Measurements from ENCODE around the gene SERPINB2.
"Not testable (repeated sequence)": the region's sequence is repeated elsewhere in the genome, so short reads cannot be mapped to it uniquely, and the experiment has no call there.

Gene SERPINB2

DNA sequence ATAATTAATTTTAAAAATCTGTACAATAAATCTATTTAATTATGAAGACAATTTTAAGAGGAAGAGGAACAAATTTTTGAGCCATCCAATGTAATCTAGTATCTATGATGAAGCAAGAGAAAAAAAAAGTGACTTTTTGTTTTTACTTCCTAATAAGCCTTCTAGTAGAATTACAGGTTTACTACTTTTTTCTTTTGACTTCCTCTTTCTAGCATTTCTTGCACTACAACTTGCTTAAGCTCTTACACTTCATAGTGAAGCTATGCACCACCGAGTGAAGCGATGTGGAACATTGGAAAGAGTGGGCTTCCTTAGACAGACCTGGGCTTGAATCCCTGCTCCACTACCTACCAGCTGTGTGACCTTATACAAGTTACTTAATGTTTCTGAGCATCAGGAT lies 2.1 kb downstream of the SERPINB2 start:
- no peak for DNase-seq (ENCODE audit: low read depth)

DNA sequence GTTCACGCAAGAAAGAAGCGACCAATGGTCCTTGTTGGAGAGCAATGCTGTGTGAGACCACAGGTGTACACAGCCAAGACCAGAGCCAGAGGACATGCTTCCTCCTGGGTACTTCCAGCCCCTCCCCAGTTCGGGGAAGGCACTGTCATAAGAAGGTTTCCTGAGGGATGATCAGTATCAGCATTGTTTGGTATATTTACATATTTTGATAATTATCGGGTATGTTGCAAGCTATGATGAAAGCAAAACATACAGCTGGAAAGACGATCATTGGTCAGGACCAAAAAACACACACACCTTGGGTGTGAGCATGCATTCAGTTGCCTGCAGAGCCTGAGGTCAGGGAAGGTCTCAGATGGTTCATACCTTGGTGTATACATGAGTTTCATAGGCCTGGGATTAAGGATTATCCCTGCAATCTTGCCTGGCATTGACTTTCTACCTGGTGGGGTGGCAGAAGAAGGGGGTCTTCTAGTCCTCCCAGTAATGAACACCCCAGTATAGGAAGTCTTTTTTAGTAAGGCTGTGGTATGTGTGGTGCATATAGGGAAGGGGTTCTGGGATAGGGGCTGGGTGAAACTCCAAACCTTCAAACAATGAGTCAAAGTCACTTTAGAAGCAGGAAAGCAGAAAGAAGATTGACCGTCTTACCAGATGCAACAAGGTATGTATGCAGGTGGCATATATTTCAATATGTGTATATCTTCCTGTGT lies 2.9 kb downstream of the SERPINB2 start:
- DNase-seq (ENCODE audit: low read depth), result no peak

DNA sequence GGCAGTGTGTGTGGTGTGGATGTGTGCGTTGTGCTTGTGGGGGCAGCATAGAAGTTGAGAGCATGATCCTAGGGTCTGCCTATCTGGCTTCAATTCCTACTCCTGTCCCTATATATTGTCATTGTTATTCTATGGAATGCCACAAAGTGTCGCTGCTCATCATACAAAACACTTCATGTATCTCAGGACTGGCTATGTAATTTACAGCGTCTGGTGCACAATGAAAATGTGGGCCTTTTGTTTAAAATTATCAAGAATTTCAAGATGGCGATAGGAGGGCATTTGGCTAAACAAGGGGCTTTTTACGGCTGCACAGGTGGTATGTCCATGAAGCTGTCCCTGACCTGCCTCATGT lies 3.4 kb downstream of the SERPINB2 start:
- no peak for DNase-seq (ENCODE audit: low read depth)

DNA sequence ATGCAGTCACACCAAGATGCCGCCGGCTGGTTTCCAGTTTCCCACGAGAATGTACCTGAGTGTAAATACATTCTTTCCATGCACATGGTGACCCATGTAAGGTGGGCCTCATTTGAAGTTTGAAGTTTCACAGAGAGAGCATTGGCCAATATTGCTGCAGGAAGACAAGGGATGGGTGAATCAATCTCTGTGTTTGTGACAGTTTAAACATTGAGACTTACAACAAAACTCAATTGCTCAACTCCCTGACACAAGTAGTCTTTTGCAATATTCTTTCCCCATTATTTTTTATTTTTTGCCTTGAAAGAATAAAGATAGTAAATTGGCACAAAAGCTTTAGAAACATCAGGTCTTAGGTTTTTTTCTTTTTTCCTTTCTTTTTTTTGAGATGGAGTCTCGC lies 5.1 kb downstream of the SERPINB2 start:
- DNase-seq (ENCODE audit: low read depth), result no peak

DNA sequence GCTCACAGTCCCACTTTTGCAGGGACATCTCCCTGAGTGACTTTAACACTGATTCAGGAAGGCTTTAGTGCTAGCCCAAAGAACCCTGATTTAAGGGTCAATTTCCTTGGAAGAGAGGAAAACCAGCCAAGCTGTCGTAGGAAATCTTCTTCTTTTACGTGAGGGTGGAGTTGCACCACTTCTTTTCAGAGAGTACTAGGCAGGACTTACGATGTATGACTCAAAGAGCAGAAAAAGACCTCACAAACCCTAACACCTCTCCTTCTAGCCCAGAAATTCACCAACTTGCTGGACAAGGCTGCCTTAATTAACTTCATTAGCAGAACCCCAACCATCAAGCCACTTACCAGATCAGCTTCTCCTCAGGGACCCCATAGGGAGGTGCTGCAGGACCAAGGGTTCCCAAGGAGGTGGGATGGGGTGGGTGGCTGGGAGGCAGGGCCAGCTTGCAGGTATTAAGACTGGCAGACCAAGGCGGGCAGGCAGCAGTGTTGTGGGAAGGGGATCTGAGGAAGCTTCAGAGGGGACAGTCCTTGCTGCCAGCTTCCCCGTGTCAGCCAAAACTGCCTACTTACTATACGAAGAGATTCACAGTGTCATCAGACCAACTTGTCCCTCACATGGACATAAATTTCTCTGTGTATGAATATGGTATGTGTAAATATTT lies 6.7 kb downstream of the SERPINB2 start:
- no peak for DNase-seq (ENCODE audit: low read depth)

DNA sequence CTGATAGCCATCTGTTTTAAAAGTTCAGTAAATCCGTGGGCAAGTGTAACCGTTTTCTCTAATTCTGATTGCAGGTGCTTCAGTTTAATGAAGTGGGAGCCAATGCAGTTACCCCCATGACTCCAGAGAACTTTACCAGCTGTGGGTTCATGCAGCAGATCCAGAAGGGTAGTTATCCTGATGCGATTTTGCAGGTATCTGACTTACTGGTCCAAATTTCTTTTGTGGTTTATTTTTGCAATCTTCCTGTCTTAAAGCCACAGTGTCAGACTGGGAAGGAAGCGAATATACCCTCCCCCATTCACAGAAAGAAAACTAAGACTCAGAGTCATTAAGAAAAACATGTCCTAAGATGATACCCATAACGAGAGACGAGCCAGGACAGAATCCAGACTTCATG lies 7.7 kb downstream of the SERPINB2 start:
- no peak for DNase-seq (ENCODE audit: low read depth)

DNA sequence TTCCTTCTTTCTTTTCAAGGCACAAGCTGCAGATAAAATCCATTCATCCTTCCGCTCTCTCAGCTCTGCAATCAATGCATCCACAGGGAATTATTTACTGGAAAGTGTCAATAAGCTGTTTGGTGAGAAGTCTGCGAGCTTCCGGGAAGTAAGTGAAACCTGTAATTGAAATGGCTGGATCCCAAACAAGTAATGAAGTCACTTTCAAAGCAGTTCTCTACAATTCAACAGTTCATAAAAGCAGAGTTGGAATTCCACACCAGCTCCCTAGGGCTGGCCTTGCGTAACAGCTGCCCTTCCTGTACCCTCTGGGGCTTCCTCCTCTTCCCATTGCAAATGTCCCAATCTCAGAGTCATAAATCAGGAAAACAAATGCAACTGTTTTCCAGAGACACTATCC lies 9.6 kb downstream of the SERPINB2 start:
- DNase-seq (ENCODE audit: low read depth), result peak; percentile 4

DNA sequence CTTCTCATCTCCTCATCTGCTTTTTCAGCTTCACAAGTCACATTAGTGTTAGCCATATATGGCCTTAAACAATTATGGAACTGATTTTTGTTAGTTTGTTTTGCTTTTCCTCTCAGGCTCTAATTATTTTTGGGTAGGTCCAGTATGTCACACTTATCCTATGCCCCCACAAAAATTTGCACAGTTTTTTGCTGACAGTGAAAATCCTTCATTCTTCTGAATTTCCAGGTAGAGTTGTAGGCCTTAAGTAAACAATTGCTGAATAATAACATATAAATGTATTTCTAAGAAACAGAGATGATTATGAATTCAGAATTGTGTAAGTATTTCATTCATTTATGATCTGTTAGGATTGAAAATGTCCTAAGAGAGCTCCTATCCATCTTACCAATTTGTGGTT lies 11.7 kb downstream of the SERPINB2 start:
- DNase-seq (ENCODE audit: low read depth), result no peak

DNA sequence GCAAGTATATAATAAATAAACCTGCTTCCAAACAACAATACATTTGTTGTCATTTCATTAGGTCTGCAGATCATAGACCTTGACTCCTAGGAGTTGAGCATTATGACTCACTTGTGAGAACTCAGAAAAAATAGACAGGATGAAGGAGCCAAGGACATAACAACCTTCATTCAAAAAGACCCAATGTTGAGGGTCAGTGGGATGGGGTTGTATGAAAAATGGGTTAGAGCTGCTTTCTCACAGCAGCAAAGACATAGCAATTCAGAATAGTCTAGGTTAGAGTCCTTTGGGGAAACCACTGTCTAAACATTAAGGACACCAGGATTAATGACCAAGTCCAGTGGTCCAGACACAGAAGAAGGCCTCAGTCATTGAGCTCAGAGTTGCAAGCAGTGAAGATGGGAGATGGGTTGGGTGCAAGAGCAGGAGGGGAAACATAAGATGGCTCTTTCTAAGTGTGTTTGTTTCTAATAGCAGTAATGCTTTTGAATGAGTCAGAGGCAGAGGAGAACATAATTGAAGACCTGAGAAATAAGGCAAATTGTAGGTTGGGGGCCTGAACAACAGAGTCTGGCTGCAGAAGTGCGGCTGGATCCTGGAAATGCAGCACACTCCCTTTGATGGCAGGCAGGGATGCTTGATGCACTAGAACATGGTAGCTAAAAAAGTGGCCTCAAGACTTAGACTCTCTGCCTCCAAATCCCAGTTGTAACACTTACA lies 16.5 kb downstream of the SERPINB2 start:
- no peak for DNase-seq (ENCODE audit: low read depth)

DNA sequence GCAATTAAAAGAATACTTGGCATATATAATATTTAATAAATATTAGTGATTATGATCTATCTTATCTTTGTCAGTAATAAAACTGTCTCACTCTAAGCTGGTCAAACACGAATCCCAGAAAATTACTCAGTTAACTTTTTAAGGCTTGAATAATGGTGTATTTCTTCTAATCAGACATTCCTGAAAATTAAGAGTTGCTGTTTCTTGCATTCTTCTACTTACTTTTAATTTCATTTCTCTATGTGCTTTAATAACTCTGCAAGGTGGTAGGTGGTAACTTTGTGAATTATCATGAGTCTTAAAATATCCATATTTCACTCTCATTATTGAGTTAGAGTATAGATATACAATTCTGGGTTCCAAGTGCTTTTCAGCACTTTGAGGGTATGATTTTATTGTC lies 17.2 kb downstream of the SERPINB2 start:
- DNase-seq (ENCODE audit: low read depth), result no peak

DNA sequence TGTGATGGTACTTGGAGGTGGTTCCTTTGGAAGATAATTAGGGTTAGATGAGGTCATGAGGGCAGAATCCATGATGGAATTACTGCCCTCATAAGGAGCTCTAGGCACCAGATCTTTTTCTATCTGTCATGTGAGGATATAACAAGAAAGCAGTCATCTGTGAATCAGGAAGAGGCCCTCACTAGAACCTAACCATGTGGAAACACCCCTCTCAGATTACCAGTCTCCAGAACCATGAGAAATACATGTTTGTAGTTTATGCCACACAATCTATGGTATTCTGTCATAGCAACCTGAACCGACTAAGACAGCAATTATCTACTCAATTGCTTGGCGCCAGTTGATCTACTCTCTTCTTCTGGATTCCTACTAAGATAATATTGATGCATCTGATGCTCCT lies 17.9 kb downstream of the SERPINB2 start:
- no peak for DNase-seq (ENCODE audit: low read depth)

DNA sequence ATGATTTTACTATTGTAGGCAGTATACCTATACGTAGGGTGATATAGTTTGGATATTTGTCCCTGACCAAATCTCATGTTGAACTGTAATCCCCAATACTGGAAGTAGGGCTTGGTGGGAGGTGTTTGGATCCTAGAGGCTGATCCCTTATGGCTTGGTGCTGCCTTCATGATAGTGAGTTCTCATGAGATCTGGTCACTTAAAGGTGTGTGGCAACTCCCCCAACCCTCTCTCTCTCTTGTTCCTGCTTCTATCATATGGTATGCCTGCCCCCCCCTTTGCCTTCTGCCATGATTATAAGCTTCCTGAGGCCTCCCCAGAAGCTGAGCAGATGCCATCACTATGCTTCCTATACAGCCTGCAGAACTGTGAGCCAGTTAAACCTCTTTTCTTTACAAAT lies 18.6 kb downstream of the SERPINB2 start:
- no peak for DNase-seq (ENCODE audit: low read depth)

DNA sequence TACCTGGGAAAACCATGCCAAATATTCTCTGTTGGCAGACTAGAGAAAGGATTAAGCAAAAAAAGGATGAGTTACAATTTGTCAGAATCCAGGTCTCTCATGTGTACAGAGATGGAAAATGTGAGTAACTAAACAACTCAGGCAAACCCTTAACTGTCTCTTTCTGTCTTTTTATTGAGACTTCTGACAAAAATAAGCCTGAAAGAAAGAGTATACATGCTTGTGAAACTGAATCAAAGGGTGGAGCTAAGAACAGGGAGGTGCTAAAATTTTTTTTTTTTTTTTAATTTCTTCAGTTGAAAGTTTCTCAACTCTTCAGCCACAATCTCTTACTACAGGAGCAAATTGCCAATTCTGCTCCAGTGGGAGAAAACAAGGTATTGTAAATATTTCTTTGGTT lies 20.2 kb downstream of the SERPINB2 start, which contains the start of gene SERPINB10:
SERPINB10 (plus strand) TSS at position 295 of the 400 bp plus-strand sequence. CDS start 7,553 bp downstream, outside the sequence.
- no peak for DNase-seq (ENCODE audit: low read depth)

DNA sequence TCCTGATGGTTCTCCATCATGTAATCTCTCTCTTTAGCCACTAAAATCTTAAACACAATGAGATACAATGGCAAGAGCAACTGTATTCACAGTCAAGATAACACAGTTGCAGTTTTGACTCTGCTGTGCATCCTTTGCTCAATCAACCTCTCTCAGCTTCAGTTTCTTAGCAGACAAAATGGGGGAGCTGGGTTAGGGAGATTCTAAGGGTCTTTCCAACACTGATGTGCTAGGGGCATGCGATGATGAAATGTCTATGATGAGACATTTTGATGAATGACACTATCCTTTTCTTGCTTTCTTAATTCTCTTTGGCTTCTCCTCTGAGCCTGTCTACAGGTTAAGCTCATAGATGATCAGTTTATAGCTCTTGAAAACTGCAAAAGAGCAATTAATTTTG lies 21.4 kb downstream of the SERPINB2 start:
- no peak for DNase-seq (ENCODE audit: low read depth)

DNA sequence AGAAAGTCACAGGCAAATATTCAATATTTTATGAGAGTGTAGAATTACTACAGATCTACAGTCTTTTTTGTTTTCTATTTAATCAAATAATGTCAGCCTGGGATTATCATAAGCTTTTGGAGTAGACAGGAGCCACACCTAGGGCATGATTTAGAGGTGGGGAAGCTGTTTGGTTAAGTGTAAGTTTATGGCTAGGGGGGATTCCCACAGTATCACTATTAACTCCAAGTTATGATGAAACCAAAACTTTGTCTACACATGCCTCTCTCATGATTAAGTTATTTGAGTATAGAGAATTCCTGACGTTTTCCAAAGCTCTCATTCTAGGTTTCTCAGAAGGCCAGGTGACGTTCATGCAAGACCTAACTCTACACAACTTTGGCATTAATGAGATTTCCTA lies 22.4 kb downstream of the SERPINB2 start:
- no peak for DNase-seq (ENCODE audit: low read depth)

DNA sequence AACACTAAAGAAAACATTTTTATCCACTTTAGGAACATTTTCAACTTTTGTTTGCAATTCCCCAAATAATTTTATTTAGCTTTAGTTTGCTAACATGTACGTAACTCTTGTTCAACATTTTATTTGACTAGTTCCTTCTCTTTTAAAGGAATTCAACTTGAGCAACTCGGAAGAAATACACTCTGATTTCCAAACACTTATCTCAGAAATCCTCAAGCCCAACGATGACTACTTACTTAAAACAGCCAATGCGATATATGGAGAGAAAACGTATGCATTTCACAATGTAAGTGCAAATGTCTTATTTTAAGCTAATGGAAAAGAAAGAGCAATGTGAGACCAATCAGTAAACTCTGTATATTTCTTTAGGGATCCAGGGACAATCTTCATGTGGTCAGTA lies 30.3 kb downstream of the SERPINB2 start:
- DNase-seq (ENCODE audit: low read depth), result no peak

DNA sequence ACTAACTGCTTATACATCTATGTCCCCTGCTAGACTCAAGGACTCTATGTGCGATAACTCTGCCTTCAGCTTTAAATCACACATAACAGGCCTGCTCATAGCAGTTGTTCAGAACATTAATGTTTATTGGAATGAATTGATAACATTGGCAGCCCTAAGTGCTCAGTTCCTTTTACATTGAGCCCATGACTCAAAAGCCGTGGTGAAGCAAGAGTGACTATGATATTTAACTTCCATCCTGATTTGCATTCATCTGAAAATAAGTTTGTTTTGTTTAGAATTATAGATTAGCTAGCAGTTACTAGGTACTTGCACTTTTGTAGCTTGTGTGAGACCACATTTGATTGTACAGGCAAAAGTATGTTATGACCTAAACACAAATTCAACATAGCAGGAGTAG lies 34.5 kb downstream of the SERPINB2 start:
- DNase-seq (ENCODE audit: low read depth), result no peak

DNA sequence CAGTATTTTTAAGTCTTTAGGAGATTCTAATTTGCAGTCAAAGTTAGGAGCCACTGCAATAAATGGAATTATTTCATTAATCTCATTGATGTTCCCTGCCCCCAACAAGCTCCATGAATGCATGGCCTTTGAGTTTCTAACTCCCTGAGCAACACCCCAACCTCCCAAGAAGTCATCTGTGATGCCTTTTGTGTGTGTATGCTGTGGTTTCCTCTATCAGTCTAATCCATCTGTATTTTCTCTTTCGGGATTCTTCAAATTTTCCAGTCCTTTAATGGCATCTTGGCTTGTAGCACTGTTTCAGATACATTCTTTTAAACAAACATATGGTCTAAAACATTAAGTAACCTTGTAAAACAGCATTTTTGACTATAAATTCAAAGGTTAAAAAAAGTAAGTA lies 37.0 kb downstream of the SERPINB2 start:
- DNase-seq (ENCODE audit: low read depth), result no peak

DNA sequence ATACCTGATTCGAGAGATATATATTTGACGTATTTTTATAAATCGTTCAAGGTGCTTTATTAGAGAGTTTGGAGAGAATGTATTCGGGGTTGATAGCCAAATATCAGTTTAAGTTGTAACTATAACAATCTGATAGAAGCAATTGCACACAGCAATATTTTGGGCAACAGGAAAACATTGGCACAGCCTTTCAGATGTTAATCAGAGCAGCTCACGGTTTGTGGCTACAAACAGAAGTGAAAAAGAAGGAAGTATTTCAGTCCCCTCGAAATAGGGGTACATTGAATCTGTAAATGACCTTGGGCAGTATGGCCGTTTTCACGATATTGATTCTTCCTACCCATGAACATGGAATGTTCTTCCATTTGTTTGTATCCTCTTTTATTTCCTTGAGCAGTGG lies 40.8 kb downstream of the SERPINB2 start:
- DNase-seq (ENCODE audit: low read depth), result no peak

DNA sequence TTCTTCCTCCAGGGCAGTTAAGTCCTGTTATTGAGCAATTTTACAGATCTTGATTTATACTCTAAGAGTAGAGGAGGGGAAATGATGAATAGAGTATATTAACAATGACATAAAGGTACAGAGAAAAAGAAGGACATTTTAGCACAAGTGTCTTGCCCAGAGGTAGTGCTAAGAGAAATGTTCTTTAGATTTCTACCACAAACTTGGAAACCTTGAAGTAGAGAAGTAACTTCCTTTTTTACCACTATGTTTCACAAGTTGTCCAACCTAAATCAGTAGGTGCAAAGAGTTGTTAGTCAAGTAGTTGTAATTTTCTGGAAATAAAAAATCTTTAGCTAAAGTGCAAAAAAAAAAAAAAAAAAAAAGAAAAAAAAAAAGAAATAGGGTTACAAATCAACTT lies 41.9 kb downstream of the SERPINB2 start:
- not testable (repeated sequence) for DNase-seq (ENCODE audit: low read depth)

DNA sequence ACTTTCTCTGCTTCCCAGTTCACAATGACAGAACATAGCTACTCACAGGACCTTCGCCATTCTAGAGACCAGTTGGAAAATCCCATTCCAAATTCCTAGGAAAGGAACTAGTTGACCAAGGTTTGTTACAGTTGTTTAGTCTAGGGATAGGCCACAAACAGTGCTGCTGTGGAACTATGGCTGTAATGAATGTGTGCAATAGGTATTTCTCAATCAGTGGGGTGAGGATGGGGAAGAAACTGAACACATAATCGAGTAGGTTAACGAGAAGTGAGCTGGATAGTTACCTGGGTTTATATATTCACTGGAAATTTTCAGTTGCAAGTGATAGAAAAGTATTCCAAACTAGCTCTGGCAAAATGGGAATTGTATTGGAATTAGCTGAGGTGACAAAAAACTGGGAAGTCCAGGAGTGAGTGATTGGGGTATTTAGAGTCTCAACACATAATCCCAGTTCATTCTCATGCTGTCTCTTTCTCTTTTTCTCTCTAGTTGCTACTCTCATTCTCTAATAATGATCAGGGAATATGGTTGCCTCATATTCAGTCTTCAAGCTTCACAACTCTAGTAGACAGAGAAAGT lies 43.4 kb downstream of the SERPINB2 start:
- DNase-seq (ENCODE audit: low read depth), result no peak

DNA sequence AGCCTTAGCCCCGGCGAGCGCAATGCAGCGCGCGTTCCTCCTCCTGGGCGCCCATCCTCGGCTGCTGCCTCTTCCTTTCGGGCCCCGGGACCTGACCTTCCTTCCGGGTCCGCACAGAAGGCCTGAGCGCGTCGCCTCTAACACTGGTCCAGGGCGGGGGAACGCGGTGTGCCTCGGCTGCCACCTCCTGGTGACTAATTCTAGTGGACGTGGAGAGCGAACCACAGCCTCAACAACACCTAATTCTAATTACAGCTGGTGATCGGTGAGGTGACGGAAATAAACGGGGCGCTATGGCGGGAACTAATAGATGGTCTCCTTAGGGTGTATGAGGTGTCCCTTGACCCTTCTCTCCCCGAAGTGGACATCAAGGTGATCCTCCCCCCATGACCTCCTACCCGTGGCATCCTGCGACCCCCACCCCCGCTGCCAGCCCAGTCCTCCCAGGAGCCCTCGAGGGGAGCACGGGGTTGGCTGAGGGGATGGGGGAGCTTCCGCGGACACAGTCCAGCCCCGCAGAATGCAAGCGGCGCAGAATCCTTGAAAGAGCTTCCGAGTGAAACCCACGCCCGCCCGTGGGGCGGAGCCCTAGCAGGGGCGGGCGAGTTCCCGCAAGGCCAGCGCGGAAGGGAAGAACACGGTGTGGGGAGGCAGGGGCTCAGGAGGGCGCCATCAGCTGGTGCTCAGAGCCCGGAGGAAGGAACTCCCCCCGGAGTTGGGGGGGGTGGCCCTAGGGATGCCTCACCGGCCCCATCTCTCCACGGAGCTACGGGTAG lies 48.8 kb downstream of the SERPINB2 start:
- peak; percentile 52 for DNase-seq (ENCODE audit: low read depth)

Data from fibroblast of gingiva (primary cell).